Measurements from ENCODE around the gene GSS. TPM values are rescaled to one million over a fixed set of nuclear protein-coding genes. Genes with fewer than 3 reads are reported as not detected.

GSS gene
- total and polyA plus RNA-seq, 3 donors from 2014 or later = 52.8 to 87.9 (median 79.3) TPM

- Histone ChIP-seq H3K36me3 (ENCODE audit: low read depth, missing control alignments) (no peaks in the 10 kb centered on the region), H3K4me3 (no peak overlapping the region), H3K4me1 (peaks cover 7% of the 10 kb centered on the region), H3K27ac (no peak overlapping the region), H3K9me3 (no peaks in the 10 kb centered on the region), H3K27me3 (no peaks in the 10 kb centered on the region)
- intact Hi-C loops (cut with DNase I; ENCODE audit: low total_unique reads) = no loop called here
- 65 to 66% methylated on average over 15 to 24 of the region's 24 CpGs for WGBS, 2 donors
- TF ChIP-seq CTCF (IDR thresholded peaks at IDR 0.05) (no peak), POLR2A (IDR thresholded peaks at IDR 0.05) (no peak)
- no peak for DNase-seq
Measured at GRCh38 chr20:34986311-34987287, 31.0 kb upstream of the GSS start.

- Histone ChIP-seq H3K27me3 (no peaks in the 10 kb centered on the region), H3K9me3 (no peaks in the 10 kb centered on the region), H3K36me3 (ENCODE audit: low read depth, missing control alignments) (no peaks in the 10 kb centered on the region), H3K4me1 (peaks cover 9% of the 10 kb centered on the region), H3K27ac (no peak overlapping the region), H3K4me3 (no peak overlapping the region)
- TF ChIP-seq CTCF (IDR thresholded peaks at IDR 0.05) = no peak
- TF ChIP-seq POLR2A (IDR thresholded peaks at IDR 0.05) = no peak
- 70 to 83% methylated on average over 6 to 25 of the region's 25 CpGs for WGBS, 2 donors
- DNase-seq = no peak
- intact Hi-C loops (cut with DNase I; ENCODE audit: low total_unique reads) = no loop called here
Measured at GRCh38 chr20:34985461-34986310, 30.1 kb upstream of the GSS start.

- 65 to 83% methylated on average over 2 to 17 of the region's 18 CpGs for WGBS, 2 donors
- Histone ChIP-seq H3K4me3 (no peak overlapping the region), H3K9me3 (no peaks in the 10 kb centered on the region), H3K4me1 (peaks cover 9% of the 10 kb centered on the region), H3K27me3 (no peaks in the 10 kb centered on the region), H3K36me3 (ENCODE audit: low read depth, missing control alignments) (no peaks in the 10 kb centered on the region), H3K27ac (no peak overlapping the region)
- DNase-seq = no peak
- intact Hi-C loops (cut with DNase I; ENCODE audit: low total_unique reads) = no loop called here
- TF ChIP-seq POLR2A (IDR thresholded peaks at IDR 0.05) (no peak), CTCF (IDR thresholded peaks at IDR 0.05) (no peak)
Measured at GRCh38 chr20:34984756-34985261, 29.2 kb upstream of the GSS start.

- 47 to 50% methylated on average over 8 to 14 of the region's 14 CpGs for WGBS, 2 donors
- no peaks in the 10 kb centered on the region for H3K27me3 ChIP-seq
- intact Hi-C loops (cut with DNase I; ENCODE audit: low total_unique reads) = no loop called here
Measured at GRCh38 chr20:34983995-34984735, 28.6 kb upstream of the GSS start.

More at GRCh38 chr20:34983995-34984735, 28.6 kb upstream of the GSS start:
- Histone ChIP-seq H3K27ac (no peak overlapping the region), H3K9me3 (no peaks in the 10 kb centered on the region), H3K36me3 (ENCODE audit: low read depth, missing control alignments) (no peaks in the 10 kb centered on the region), H3K4me3 (no peak overlapping the region), H3K4me1 (peaks cover 9% of the 10 kb centered on the region)
- no peak for DNase-seq
- no peak for TF ChIP-seq CTCF (IDR thresholded peaks at IDR 0.05)

All from testis (tissue), 3 donors.